ENCODE results near the gene PEPD.

DNA sequence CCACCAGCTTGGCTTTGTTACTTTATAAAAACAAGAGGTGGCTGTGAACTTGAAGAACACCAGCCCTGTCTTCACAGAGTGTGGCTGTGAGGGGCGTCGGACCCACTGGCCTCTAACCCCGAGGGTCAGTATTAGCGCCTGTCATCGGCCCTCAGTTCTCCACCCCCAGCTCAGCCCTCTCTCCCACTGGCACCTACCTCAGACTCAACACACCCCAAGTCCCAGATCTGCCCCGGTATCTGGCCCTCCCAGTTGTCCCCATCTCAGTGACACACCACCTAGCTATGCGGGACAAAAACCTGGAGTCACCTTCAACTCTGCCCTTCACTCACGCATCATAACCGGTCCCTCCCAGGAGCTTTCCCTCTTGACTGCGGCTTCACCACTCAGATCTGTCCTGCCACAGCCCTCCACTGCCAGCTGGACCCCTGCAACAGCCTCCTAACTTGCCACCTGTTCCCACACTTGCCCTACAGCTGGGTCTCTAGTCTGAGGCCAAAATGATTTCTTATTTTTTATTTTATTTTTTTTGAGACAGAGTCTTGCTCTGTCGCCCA is 45.4 kb downstream of the PEPD start:
- TF ChIP-seq SP1 (IDR thresholded peaks at IDR 0.05) = no peak
- TF ChIP-seq, protein P1, sequence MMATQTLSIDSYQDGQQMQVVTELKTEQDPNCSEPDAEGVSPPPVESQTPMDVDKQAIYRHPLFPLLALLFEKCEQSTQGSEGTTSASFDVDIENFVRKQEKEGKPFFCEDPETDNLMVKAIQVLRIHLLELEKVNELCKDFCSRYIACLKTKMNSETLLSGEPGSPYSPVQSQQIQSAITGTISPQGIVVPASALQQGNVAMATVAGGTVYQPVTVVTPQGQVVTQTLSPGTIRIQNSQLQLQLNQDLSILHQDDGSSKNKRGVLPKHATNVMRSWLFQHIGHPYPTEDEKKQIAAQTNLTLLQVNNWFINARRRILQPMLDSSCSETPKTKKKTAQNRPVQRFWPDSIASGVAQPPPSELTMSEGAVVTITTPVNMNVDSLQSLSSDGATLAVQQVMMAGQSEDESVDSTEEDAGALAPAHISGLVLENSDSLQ (IDR thresholded peaks at IDR 0.05) = no peak
- TF ChIP-seq ARNT (IDR thresholded peaks at IDR 0.05) = no peak
- no peak for TF ChIP-seq FOXK2 (IDR thresholded peaks at IDR 0.05)
- no peak for TF ChIP-seq HDGF (IDR thresholded peaks at IDR 0.05; ENCODE audit: borderline replicate concordance)
- no peak for TF ChIP-seq L3MBTL2 (conservative IDR thresholded peaks at IDR 0.05)
- TF ChIP-seq SUZ12 (IDR thresholded peaks at IDR 0.05) = no peak
- no peak for TF ChIP-seq FOXM1 (IDR thresholded peaks at IDR 0.05; ENCODE audit: borderline replicate concordance)
- TF ChIP-seq NFRKB (IDR thresholded peaks at IDR 0.05) = no peak
- TF ChIP-seq ELF4 (IDR thresholded peaks at IDR 0.05) = no peak
- no peak for TF ChIP-seq FOXA1 (IDR thresholded peaks at IDR 0.05)
- TF ChIP-seq BHLHE40 (IDR thresholded peaks at IDR 0.05; ENCODE audit: borderline replicate concordance) = no peak

All from HEK293T (cell line).